K562 (cell line): Measurements from ENCODE around the gene NFATC3. TPM values are rescaled to one million over a fixed set of nuclear protein-coding genes. Genes with fewer than 3 reads are reported as not detected.

Source experiments
- FOXP1 ChIP-seq: sonication (generic); formaldehyde crosslinking; IDR thresholded peaks from 2 replicates; pipeline ENCODE4 v1.8.0; 2022; ENCODE audit warnings: mild to moderate bottlenecking, missing genetic modification reagents
- HSF4 ChIP-seq: fragments of 250-450 bp; sonication (Bioruptor Pico); IDR thresholded peaks from 2 replicates; pipeline ENCODE4 v2.1.2; 2022; ENCODE audit warnings: mild to moderate bottlenecking, moderate library complexity, borderline replicate concordance
- NCOR1 ChIP-seq: fragments of 450-650 bp; IDR thresholded peaks from 2 replicates; pipeline ENCODE4 v1.6.1; 2016; ENCODE audit warnings: mild to moderate bottlenecking, moderate library complexity
- NFRKB ChIP-seq: fragments of 450-650 bp; IDR thresholded peaks from 2 replicates; pipeline ENCODE4 v1.6.1; 2016; ENCODE audit warnings: low read depth
- SRF ChIP-seq, 2 experiments: fragments of 250-450, 450-650 bp in 1 of 2; sonication (Bioruptor Pico) in 1 of 2; sonication (generic) in 1 of 2; formaldehyde crosslinking; IDR thresholded peaks; 2 replicates each; pipeline versions ENCODE4 v1.5.0 to v1.5.1; 2020 to 2022; ENCODE audit warnings: mild to moderate bottlenecking in 1 of 2, missing genetic modification reagents in 1 of 2
- STAT5A ChIP-seq: IDR thresholded peaks from 2 replicates; pipeline ENCODE4 v1.6.1; 2012; ENCODE audit warnings: low read length, inconsistent platforms, borderline replicate concordance
- TAF9B ChIP-seq: fragments of 450-650 bp; IDR thresholded peaks from 2 replicates; pipeline ENCODE4 v1.6.1; 2018; ENCODE audit warnings: mild to moderate bottlenecking; ENCODE audit not compliant: partially characterized antibody
- TBL1XR1 ChIP-seq, 2 experiments: IDR thresholded peaks; 2 replicates each; pipeline ENCODE4 v1.6.1; 2012; ENCODE audit warnings: improper control_type of control experiment in 2 of 2, low read length in 2 of 2, mild to moderate bottlenecking in 1 of 2
- YBX1 ChIP-seq: fragments of 450-650 bp; IDR thresholded peaks from 2 replicates; pipeline ENCODE4 v1.7.1; 2016; ENCODE audit warnings: mild to moderate bottlenecking
- ZBTB17 ChIP-seq: fragments of 450-650 bp; formaldehyde crosslinking; IDR thresholded peaks from 2 replicates; pipeline ENCODE4 v1.4.0; 2020; ENCODE audit warnings: mild to moderate bottlenecking
- ZC3H11A ChIP-seq: IDR thresholded peaks from 2 replicates; pipeline ENCODE4 v1.6.1; 2012; ENCODE audit warnings: low read depth, low read length, improper control_type of control experiment
- ZNF124 ChIP-seq: sonication (generic); formaldehyde crosslinking; IDR thresholded peaks from 2 replicates; pipeline ENCODE4 v1.8.1; 2022; ENCODE audit warnings: missing genetic modification reagents
- polyA plus RNA-seq, 8 experiments: library from polyadenylated mRNA; depleted of rRNA in 4 of 8; stranded (reverse) in 5 of 8; unstranded in 3 of 8; fragments of >200 nt; fragmentation: Nextera tagmentation in 2 of 8; fragmentation: Illumina TruSeq in 1 of 8; extraction: Ambion mirVana in 2 of 8; extraction: Trizol in 1 of 8; gene quantifications; 2 replicates each; pipeline versions ENCODE4 v1.2.1 to v1.2.3, GENCODE V29; 2011 to 2014; ENCODE audit warnings: inconsistent platforms in 1 of 8, missing spikeins in 1 of 8
- total RNA-seq, 7 experiments: library from RNA; depleted of rRNA in 6 of 7; stranded (reverse); fragments of >200 nt in 6 of 7; fragmentation: Illumina TruSeq in 2 of 7; extraction: Trizol in 2 of 7; gene quantifications; 2 replicates each; pipeline versions ENCODE4 v1.2.1 to v1.2.3, GENCODE V29; 2011 to 2021; ENCODE audit warnings: low replicate concordance in 1 of 7
- TF ChIP-seq, protein P1 (sequence below): fragments of 250-450 bp; sonication (Bioruptor Pico); IDR thresholded peaks from 2 replicates; pipeline ENCODE4 v1.8.0; 2021; ENCODE audit warnings: borderline replicate concordance, mild to moderate bottlenecking, moderate library complexity; ENCODE audit not compliant: poor library complexity, severe bottlenecking
- TF ChIP-seq, protein P2 (sequence below): IDR thresholded peaks from 2 replicates; pipeline ENCODE4 v1.6.1; 2014; ENCODE audit warnings: antibody characterized with exemption

Gene NFATC3
- total and polyA plus RNA-seq, 9 of the 15 experiments (the other 6 are each of a cell fraction or from before 2014, with no cell fraction given), result 15.7 to 98.4 (median 59.4) TPM

DNA sequence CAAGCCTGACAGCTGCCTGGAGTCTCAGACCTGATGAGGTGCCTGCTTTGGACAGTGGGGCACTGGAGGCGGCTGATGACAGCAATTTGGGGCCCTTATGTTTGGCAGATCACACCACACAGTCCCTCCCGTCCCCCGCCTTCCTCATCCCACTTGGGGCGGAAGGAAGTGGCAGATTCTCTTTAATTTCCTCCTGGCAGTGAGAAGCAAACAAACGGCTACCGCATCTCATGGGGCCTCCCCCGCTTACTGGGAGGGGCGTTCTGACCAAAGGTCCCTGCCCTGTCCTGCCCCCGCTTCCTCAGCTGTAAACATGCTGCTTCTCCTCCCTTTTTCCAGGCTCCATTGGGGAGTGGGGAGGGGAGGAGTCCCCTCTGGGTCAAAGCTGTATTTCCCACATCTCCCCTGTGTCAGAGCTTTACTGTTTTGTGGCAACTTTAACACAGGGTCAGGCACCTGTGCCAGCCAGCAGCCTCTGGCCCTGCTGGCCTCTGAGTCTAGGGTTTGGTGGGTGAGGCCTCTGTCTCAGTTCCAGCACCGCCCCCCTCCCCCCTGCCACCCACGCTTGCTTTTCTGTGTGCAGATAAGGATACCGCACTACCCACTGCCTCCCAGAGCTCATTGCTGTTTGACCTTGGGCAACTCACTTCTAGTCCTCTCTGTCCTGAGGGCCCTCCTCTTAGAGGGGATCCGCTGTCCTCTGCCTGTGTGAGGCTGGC, 5.4 kb upstream of the NFATC3 start (continued):
- TF ChIP-seq, protein P1, sequence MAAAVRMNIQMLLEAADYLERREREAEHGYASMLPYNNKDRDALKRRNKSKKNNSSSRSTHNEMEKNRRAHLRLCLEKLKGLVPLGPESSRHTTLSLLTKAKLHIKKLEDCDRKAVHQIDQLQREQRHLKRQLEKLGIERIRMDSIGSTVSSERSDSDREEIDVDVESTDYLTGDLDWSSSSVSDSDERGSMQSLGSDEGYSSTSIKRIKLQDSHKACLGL (CRISPR knock-in tag), result no peak
- TF ChIP-seq YBX1, result no peak
- TF ChIP-seq SRF (CRISPR knock-in tag; IDR thresholded peaks at IDR 0.05), result peak in 1 of 2 experiments; percentile 37; a peak in 1 of 4 replicates
- peak; percentile 63; the same call in 1 of the 2 replicates for TF ChIP-seq ZBTB17
- TF ChIP-seq ZC3H11A, result no peak
- TF ChIP-seq, protein P2, sequence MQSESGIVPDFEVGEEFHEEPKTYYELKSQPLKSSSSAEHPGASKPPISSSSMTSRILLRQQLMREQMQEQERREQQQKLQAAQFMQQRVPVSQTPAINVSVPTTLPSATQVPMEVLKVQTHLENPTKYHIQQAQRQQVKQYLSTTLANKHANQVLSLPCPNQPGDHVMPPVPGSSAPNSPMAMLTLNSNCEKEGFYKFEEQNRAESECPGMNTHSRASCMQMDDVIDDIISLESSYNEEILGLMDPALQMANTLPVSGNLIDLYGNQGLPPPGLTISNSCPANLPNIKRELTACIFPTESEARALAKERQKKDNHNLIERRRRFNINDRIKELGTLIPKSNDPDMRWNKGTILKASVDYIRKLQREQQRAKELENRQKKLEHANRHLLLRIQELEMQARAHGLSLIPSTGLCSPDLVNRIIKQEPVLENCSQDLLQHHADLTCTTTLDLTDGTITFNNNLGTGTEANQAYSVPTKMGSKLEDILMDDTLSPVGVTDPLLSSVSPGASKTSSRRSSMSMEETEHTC, result peak; percentile 78; the same call in 1 of the 2 replicates
- no peak for TF ChIP-seq ZNF124 (CRISPR knock-in tag)
- no peak; the same call in 1 of the 2 replicates for TF ChIP-seq NFRKB
- peak in 1 of 2 experiments; percentile 70; a peak in 2 of 4 replicates for TF ChIP-seq TBL1XR1 (IDR thresholded peaks at IDR 0.05; ENCODE audit: low read length in 2 of 2)
- TF ChIP-seq STAT5A, result peak; percentile 56; the same call in 1 of the 2 replicates
- peak; percentile 74 for TF ChIP-seq NCOR1
- TF ChIP-seq TAF9B, result peak; percentile 57
- peak; percentile 94 for TF ChIP-seq FOXP1 (CRISPR knock-in tag)
- TF ChIP-seq HSF4, result peak; percentile 72; the same call in 1 of the 2 replicates
- TF ChIP-seq, all 486 proteins: peak for 199
